Loucy (cell line): ENCODE data around the gene SLC6A18.
"Not testable (repeated sequence)": the region's sequence is repeated elsewhere in the genome, so short reads cannot be mapped to it uniquely, and the experiment has no call there.

Source experiments
- H2AFZ ChIP-seq: fragments of 200-600 bp; sonication (generic); 2 replicates; pipeline ENCODE4 v1.6.0; 2016; ENCODE audit warnings: antibody characterized with exemption, mild to moderate bottlenecking, low read length, moderate library complexity
- H3F3A ChIP-seq: fragments of 200-600 bp; 2 replicates; pipeline ENCODE4 v1.6.0; 2016; ENCODE audit warnings: antibody characterized with exemption, low read depth, mild to moderate bottlenecking
- H3K27me3 ChIP-seq: fragments of 200-600 bp; sonication (generic); 2 replicates; pipeline ENCODE4 v1.6.1; 2014; ENCODE audit warnings: low read length, mild to moderate bottlenecking; ENCODE audit not compliant: insufficient read depth, poor library complexity, severe bottlenecking
- H3K36me3 ChIP-seq: fragments of 200-600 bp; sonication (generic); 2 replicates; pipeline ENCODE4 v1.6.1; 2016; ENCODE audit warnings: low read length; ENCODE audit not compliant: insufficient read depth
- H3K4me1 ChIP-seq: fragments of 200-600 bp; sonication (generic); 2 replicates; pipeline ENCODE4 v1.5.1; 2014; ENCODE audit warnings: low read length, mild to moderate bottlenecking; ENCODE audit not compliant: insufficient read depth, poor library complexity, severe bottlenecking
- H3K4me2 ChIP-seq: fragments of 200-600 bp; sonication (generic); 2 replicates; pipeline ENCODE4 v1.6.0; 2014; ENCODE audit warnings: antibody characterized with exemption, low read length, low read depth, mild to moderate bottlenecking; ENCODE audit not compliant: poor library complexity, severe bottlenecking
- H3K4me3 ChIP-seq: fragments of 200-600 bp; sonication (generic); 2 replicates; pipeline ENCODE4 v1.5.1; 2014; ENCODE audit warnings: low read length, mild to moderate bottlenecking, mixed read lengths; ENCODE audit not compliant: poor library complexity, severe bottlenecking
- H3K79me2 ChIP-seq: fragments of 200-600 bp; sonication (generic); 2 replicates; pipeline ENCODE4 v1.6.1; 2014; ENCODE audit warnings: low read length; ENCODE audit not compliant: insufficient read depth
- H3K9ac ChIP-seq: fragments of 200-600 bp; sonication (generic); 2 replicates; pipeline ENCODE4 v1.6.0; 2014; ENCODE audit warnings: mild to moderate bottlenecking, low read depth, low read length, moderate library complexity; ENCODE audit not compliant: poor library complexity, severe bottlenecking
- H3K9me2 ChIP-seq: fragments of 200-600 bp; sonication (generic); replicated peaks from 2 replicates; pipeline ENCODE4 v1.6.1; 2016; ENCODE audit warnings: low read depth, low read length, mixed read lengths
- H3K9me3 ChIP-seq: fragments of 200-600 bp; sonication (generic); 2 replicates; pipeline ENCODE4 v1.6.1; 2014; ENCODE audit warnings: mild to moderate bottlenecking, antibody characterized with exemption, low read length, low read depth; ENCODE audit not compliant: insufficient read depth
- H4K20me1 ChIP-seq: fragments of 200-600 bp; sonication (generic); 2 replicates; pipeline ENCODE4 v1.6.0; 2014; ENCODE audit warnings: antibody characterized with exemption, low read length, mild to moderate bottlenecking; ENCODE audit not compliant: insufficient read depth, poor library complexity, severe bottlenecking
- CTCF ChIP-seq: fragments of 200-600 bp; sonication (generic); conservative IDR thresholded peaks from 2 replicates; pipeline ENCODE4 v1.5.1; 2014; ENCODE audit warnings: mild to moderate bottlenecking, antibody characterized with exemption, low read length
- EZH2phosphoT487 ChIP-seq: fragments of 200-600 bp; IDR thresholded peaks from 2 replicates; pipeline ENCODE4 v1.6.1; 2018; ENCODE audit warnings: antibody characterized with exemption, mild to moderate bottlenecking, moderate library complexity, borderline replicate concordance

Gene SLC6A18

GRCh38 chr5:1282131-1282992, 57.2 kb downstream of the SLC6A18 start:
- no peaks in the 10 kb centered on the region for H3K9me2 ChIP-seq
- no peaks in the 10 kb centered on the region for H3F3A ChIP-seq
- H3K4me1 ChIP-seq, result no peaks in the 10 kb centered on the region
- H3K9me3 ChIP-seq, result no peaks in the 10 kb centered on the region
- H3K4me3 ChIP-seq, result no peak overlapping the region
- no peaks in the 10 kb centered on the region for H3K79me2 ChIP-seq
- no peaks in the 10 kb centered on the region for H3K36me3 ChIP-seq
- TF ChIP-seq CTCF (no peak), EZH2phosphoT487 (no peak)
- H2AFZ ChIP-seq, result no peak overlapping the region
- H3K9ac ChIP-seq, result no peak overlapping the region
- H4K20me1 ChIP-seq, result no peaks in the 10 kb centered on the region
- H3K27me3 ChIP-seq, result no peaks in the 10 kb centered on the region
- no peak overlapping the region for H3K4me2 ChIP-seq

DNA sequence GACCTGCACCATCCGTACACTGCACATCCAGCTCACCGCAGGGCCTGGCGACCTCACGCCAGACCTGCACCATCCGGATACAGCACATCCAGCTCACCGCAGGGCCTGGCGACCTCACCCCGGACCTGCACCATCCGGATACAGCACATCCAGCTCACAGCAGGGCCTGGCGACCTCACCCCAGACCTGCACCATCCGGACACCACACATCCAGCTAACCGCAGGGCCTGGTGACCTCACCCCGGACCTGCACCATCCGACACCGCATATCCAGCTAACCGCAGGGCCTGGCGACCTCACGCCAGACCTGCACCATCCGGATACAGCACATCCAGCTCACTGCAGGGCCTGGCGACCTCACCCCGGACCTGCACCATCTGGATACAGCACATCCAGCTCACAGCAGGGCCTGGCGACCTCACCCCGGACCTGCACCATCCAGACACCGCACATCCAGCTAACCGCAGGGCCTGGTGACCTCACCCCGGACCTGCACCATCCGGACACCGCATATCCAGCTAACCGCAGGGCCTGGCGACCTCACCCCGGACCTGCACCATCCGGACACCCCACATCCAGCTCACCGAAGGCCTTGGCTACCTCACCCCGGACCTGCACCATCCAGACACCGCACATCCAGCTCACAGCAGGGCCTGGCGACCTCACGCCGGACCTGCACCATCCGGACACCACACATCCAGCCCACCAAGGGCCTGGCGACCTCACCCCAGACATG, 58.0 kb downstream of the SLC6A18 start:
- not testable (repeated sequence) for H3K4me2 ChIP-seq, H3K9me2 ChIP-seq, H3F3A ChIP-seq, H2AFZ ChIP-seq, H3K27me3 ChIP-seq, H3K4me1 ChIP-seq, H3K79me2 ChIP-seq, H3K4me3 ChIP-seq, H4K20me1 ChIP-seq, H3K9me3 ChIP-seq, H3K9ac ChIP-seq, H3K36me3 ChIP-seq

DNA sequence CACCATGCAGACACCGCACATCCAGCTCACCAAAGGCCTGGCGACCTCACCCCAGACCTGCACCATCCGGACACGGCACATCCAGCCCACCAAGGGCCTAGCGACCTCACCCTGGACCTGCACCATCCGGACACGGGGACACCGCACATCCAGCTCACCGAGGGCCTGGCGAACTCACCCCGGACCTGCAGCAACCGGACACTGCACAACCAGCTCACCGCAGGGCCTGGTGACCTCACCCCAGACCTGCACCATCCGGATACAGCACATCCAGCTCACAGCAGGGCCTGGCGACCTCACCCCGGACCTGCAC, 58.5 kb downstream of the SLC6A18 start:
- H3K9me3 ChIP-seq, H2AFZ ChIP-seq, H4K20me1 ChIP-seq, H3K79me2 ChIP-seq, H3K4me2 ChIP-seq, H3K9ac ChIP-seq, H3K4me1 ChIP-seq, H3F3A ChIP-seq, H3K4me3 ChIP-seq, H3K36me3 ChIP-seq, H3K9me2 ChIP-seq, H3K27me3 ChIP-seq: not testable (repeated sequence)

DNA sequence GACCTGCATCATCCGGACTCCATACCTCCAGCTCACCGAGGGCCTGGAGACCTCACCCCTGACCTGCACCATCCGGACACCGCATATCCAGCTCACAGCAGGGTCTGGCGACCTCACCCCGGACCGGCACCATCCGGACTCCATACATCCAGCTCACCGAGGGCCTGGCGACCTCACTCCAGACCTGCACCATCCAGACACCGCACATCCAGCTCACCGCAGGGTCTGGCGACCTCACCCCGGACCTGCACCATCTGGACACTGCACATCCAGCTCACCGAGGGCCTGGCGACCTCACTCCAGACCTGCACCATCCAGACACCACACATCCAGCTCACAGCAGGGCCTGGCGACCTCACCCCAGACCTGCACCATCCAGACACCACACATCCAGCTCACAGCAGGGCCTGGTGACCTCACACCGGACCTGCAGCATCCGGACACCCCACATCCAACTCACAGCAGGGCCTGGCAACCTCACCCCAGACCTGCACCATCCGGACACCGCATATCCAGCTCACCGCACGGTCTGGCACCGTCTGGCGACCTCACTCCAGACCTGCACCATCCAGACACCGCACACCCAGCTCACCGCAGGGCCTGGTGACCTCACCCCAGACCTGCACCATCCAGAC, 59.3 kb downstream of the SLC6A18 start:
- H3K4me2 ChIP-seq, H3K36me3 ChIP-seq, H2AFZ ChIP-seq, H4K20me1 ChIP-seq, H3K4me3 ChIP-seq, H3K27me3 ChIP-seq, H3F3A ChIP-seq, H3K4me1 ChIP-seq, H3K9ac ChIP-seq, H3K9me2 ChIP-seq, H3K9me3 ChIP-seq, H3K79me2 ChIP-seq: not testable (repeated sequence)
